Glomerular endothelial cell (primary cell): ENCODE measurements around the gene EXO1. TPM values are rescaled to one million over a fixed set of nuclear protein-coding genes. Genes with fewer than 3 reads are reported as not detected.
"Not testable (repeated sequence)": the region's sequence is repeated elsewhere in the genome, so short reads cannot be mapped to it uniquely, and the experiment has no call there.

ENCODE experiments used
- DNase-seq: peaks from one replicate; pipeline ENCODE4 v3.0.0-alpha.2; 2011; ENCODE audit warnings: low read depth, low spot score; ENCODE audit errors: extremely low read depth
- total RNA-seq: library from RNA; depleted of rRNA; stranded (reverse); fragments of >200 nt; gene quantifications from 2 replicates; pipeline ENCODE4 v1.2.3, GENCODE V29; 2015

Gene EXO1
- total RNA-seq, 1 donor from 2014 or later = 4.3 TPM

DNA sequence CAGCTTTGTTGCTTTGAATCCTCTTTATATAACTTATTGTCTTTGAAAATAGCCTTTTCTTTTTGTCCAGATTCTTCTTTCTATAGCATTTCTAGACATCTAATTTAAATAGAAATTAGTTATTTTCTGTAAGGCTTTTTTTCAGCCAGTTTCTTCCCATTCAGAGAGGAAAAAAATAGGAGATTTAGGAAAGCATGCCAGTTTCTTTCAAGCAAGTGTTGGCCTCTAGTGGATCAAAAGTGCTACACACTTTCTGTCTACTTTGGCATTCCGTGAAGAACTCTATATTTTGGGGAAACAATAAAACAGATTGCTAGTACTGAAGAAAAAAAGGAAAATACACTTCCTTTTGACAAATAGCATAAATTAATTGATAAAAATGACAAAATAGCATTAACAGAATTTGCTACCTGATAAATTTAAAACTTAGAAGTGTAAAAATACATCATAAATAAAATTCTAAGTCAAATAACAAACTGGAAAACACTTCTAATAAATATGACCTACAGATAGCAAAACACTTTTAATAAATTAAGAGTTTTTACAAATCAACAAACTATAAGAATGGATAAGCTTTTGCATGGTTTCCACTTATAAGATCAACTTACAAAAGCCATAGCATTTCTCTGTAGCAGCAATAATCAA, 13.1 kb upstream of the EXO1 start:
- DNase-seq = no peak

GRCh38 chr1:241836941-241837340, 11.1 kb upstream of the EXO1 start:
- no peak for DNase-seq

DNA sequence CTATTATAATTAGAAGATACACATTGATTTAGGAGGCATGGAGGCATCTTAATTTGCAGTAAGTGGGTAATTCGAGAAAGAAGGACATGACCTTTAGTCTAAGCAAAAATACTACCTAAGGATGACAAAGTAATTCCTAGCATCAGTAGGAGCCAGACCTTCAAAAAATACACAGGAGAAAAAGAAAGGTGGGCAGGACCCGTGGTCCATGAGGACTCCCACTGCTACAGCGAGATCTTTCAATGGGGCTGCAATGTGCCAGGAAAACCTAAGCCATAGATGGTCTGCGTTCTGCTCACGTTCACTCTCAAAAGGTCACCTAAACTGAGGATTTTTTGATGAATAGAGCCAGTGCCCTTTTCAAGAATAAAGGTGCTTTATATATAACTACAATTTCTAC, 10.6 kb upstream of the EXO1 start:
- no peak for DNase-seq

DNA sequence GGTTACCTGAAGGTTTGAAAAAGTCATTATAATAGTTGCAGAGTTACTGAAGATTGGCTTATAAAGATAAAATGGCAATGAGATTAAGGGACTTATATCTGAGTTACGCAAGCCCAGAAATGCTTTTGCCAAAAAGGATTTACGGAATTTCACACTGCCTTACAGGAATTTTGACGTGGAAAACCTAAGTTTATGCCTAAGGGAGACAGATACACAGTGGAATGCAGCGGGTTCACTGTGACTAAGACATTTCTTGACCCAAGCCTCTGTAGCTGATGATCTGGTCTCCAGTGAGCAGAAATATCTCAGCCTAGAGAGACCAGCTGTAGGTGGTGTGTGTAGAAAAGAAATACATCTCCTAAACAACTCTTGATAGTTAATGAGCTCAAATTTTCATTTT, 10.1 kb upstream of the EXO1 start:
- no peak for DNase-seq

GRCh38 chr1:241838897-241839296, 9.1 kb upstream of the EXO1 start:
- no peak for DNase-seq

DNA sequence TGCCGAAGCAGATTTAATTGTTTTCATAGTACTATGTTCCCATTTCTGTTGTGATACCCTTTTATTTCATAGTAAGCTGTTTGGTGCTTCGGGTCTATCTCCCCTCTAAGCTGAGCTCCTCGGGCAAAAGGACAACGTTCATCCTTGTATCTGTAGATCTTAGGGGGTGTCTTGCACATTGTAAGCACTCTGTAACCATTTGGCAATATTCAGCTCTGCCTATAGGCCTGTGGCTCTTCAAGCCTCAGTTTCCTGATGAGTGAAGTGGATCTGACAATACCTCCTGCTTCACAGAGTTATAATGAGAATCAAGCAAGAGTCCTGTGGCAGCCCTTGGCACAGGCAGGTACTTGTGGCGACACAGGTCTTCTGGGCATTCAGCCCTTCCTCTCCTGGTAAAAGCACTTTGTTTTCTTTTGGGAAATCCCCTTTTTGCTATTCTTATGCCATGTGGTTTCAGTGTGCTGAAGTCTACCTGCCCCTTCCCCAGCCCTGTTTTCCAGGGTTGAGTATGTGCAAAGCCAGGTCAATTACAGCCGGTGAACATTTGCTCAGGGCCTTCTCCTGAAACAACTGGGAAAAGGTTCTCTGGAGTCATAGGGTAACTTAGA, 8.5 kb upstream of the EXO1 start:
- no peak for DNase-seq

DNA sequence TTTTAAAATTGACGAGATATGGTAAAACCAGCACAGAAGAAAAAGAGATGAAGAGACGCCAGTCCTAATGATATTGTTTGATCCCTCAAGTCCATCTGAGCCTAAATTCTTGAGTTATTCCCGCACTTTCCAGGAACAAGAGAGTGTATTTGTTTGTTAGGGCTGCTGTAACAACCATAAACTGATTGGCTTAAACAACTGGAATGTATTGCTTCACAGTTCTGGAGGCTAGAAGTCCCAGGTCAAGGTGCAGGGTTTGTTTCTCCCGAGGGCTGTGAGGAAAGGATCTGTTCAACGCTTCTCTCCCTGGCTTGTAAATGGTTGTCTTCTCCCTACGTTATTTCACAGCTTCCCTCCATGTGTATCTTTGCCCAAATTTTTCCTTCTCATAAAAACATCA, 7.8 kb upstream of the EXO1 start:
- no peak for DNase-seq

DNA sequence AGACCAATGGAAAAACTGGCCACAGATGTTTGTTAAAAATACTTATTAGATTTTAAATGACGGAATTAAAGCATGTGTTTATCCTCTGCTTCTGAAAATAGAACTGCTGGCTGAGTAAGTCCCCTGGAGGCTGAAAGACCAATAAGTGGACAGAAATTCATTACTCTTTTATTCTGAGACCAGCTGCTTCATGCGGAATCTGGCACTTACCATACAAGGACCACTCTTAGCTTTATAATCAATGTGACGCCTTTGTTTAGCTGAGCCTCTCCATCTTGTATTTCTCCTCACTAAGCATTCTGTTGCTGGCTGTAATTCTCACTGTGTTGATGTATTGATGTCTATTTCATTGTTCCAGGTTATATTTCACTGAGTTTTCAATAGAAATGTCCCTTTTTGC, 6.3 kb upstream of the EXO1 start:
- DNase-seq = no peak

DNA sequence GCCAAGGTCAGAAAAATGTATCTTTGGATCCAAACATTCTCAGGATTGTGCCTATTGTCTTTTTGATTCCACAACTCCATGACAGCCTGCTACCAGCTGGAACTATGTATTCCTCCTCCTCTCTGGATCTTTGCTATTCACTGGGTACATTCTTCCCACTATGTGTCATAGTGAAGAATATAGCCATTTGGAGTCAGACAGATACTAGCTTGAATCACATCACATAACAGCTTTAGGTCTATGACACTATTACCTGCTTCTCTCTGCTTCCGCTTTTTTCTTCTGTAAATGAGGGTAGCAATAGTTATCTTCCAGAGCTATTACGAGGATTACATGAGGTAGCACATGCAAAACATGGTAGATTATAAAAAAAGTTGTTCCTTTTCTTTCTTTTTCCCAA, 5.4 kb upstream of the EXO1 start:
- DNase-seq = no peak

DNA sequence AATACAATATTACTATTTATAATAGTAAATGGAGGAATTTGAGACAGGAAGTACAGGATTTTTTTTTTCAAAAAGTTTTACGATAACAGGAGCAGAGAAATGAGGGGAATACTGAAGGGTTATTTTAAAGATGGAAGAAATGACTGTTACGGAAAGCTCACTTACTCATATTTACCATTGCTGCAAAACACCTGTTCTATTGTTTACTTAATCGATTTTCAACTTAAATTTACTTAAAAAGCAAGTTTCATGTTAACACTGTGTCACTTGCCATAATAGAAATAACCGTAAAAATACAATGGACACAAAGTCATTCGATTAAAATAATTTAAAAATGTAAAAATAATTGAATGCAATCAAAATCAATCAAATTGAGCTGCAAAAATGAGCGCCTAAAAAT, 3.4 kb upstream of the EXO1 start:
- DNase-seq = no peak

- no peak for DNase-seq
Measured at GRCh38 chr1:241846375-241846774, 1.6 kb upstream of the EXO1 start.

- DNase-seq = no peak
Measured at GRCh38 chr1:241846862-241847539, 1.0 kb upstream of the EXO1 start.

- DNase-seq = no peak
Measured at GRCh38 chr1:241847540-241847795, 536 bp upstream of the EXO1 start.

DNA sequence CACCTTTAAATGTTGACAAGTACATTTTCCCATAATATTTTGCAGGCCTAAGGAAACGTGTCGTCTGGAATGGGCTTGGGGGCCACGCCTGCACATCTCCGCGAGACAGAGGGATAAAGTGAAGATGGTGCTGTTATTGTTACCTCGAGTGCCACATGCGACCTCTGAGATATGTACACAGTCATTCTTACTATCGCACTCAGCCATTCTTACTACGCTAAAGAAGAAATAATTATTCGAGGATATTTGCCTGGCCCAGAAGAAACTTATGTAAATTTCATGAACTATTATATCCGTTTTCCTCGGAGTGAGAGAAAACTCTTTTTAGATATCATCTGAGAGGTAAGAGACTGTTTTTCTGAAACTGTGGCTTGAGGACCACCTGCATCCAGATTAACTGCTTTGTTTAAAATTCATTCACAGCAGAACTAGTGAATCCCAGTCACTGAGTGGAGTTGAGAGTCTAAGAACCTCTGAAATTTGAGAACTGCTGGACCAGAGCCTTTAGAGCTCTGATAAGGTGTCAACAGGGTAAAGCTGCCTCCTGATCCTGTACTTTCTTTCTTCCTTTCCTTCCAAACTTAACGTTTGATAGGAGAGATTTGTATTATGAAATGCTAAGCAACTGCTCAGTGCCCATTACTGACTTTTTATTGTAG, 811 bp downstream of the EXO1 start:
- no peak for DNase-seq

DNA sequence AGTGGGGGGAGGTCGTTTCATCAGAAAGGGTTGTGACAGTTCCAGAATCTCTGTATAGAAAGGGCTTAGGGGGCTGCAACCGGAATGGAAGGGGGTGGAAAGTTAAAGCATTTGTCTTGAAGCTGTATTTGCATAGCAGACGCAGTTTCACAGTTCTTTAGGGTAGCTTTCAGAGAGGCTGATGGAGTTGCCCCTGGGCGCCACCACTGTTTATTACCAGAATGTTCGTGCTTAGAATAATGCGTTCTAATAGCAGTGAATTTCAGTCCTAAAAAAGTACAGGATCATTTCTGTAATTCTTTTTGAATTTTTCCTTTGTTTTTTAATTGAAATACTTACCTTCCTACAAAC, 1.3 kb downstream of the EXO1 start:
- DNase-seq = no peak

GRCh38 chr1:241855545-241856140, 7.6 kb downstream of the EXO1 start:
- DNase-seq = not testable (repeated sequence)

GRCh38 chr1:241857131-241857530, 9.1 kb downstream of the EXO1 start:
- no peak for DNase-seq

DNA sequence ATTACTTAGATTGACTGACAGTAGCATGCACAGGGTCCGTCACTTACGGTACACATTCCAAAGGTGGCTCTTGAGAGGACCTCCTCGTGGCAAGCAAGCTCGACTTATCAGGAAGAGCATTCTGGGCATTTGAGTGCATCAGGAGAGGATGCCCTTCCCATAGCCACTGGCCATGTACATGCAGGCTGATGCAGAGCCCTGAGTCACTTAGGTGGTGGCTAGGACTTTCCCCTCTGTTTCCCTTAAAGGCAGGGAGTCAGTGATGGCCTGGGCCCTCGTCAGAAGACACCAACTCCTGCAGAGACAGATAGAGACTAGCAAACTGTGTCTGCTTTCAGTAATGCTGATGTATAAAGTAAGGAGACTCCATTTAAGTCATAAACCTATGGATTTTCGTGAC, 12.9 kb downstream of the EXO1 start:
- no peak for DNase-seq

GRCh38 chr1:241869022-241869421, 21.0 kb downstream of the EXO1 start:
- no peak for DNase-seq

- DNase-seq = no peak
Measured at GRCh38 chr1:241870336-241870735, 22.3 kb downstream of the EXO1 start.

- no peak for DNase-seq
Measured at GRCh38 chr1:241870746-241871430, 22.9 kb downstream of the EXO1 start.
